GM10248 (cell line): ENCODE data around the gene LRFN3.
A peak's percentile ranks its signal among the peaks of the same experiment; 100 is the strongest.

Experiments
- CTCF ChIA-PET: fragments of 300-600 bp; sonication (Branson Sonifier 250); formaldehyde crosslinking; extraction: SDS; loops from one replicate; lab custom pipeline; 2021; ENCODE audit warnings: antibody characterized with exemption; lab: Yijun Ruan, JAX
- POLR2A ChIA-PET: fragments of 350-650 bp; sonication (Branson Sonifier 250); formaldehyde crosslinking; extraction: SDS; loops from one replicate; lab custom pipeline; 2020; ENCODE audit warnings: antibody characterized with exemption; lab: Yijun Ruan, JAX
- DNase-seq: peaks from one replicate; pipeline ENCODE4 v3.0.0; 2012; ENCODE audit errors: extremely low spot score
- CTCF ChIP-seq: IDR thresholded peaks from 2 replicates; pipeline ENCODE4 v1.5.1; 2012; ENCODE audit warnings: mild to moderate bottlenecking, low read depth; ENCODE audit errors: extremely low read depth, missing control alignments, control extremely low read depth

LRFN3 gene

GRCh38 chr19:35993923-35994598 is 57.9 kb downstream of the LRFN3 start:
- POLR2A ChIA-PET: interaction anchor here (1.3 kb wide), 1 partner anchor 9 kb away, joined by 7 read pairs; no protein-coding TSS in a partner anchor

More at GRCh38 chr19:35993923-35994598, 57.9 kb downstream of the LRFN3 start:
- peak; percentile 8 for TF ChIP-seq CTCF
- peak; percentile 51 for DNase-seq
- CTCF ChIA-PET: interaction anchor here (1.3 kb wide), 2 partner anchors 15 to 20 kb away, joined by 3 read pairs; partner anchors contain the start of genes ALKBH6 and SYNE4
